HL-60 (cell line): Measurements from ENCODE around the gene GPNMB.

ENCODE experiments used
- GABPA ChIP-seq: IDR thresholded peaks from 2 replicates; pipeline ENCODE4 v1.6.1; 2012; ENCODE audit warnings: low read depth
- POLR2AphosphoS5 ChIP-seq: IDR thresholded peaks from 2 replicates; pipeline ENCODE4 v1.6.1; 2012; ENCODE audit warnings: low read depth
- SPI1 ChIP-seq: IDR thresholded peaks from 2 replicates; pipeline ENCODE4 v1.6.1; 2012; ENCODE audit warnings: low read depth, mild to moderate bottlenecking, borderline replicate concordance
- TF ChIP-seq, protein P1 (sequence below): IDR thresholded peaks from one replicate; pipeline ENCODE4 v1.5.1; 2011; ENCODE audit warnings: low read length, control low read depth, inconsistent platforms; ENCODE audit not compliant: insufficient read depth
- TF ChIP-seq, protein P2 (sequence below): IDR thresholded peaks from 2 replicates; pipeline ENCODE4 v1.6.1; 2012; ENCODE audit warnings: low read depth; ENCODE audit not compliant: insufficient replicate concordance

DNA sequence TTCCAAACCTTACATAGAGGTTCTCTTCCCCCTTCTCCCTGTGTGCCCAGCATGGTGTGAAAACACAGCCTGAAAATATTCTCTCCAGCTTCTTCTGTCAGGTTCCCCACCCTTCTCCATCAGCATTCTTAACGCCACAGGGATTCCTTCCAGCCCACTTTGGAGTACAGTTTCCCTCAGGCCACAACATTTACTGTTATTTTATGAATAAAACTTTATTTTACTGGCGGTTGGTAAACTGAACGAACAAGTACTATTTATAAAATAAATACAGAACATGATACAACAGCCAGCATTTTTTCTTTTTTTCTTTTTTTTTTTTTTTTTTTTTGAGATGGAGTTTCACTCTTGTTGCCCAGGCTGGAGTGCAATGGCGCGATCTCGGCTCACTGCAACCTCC lies 31.6 kb upstream of the GPNMB start:
- TF ChIP-seq GABPA (no peak), POLR2AphosphoS5 (no peak), SPI1 (no peak)
- TF ChIP-seq, protein P1, sequence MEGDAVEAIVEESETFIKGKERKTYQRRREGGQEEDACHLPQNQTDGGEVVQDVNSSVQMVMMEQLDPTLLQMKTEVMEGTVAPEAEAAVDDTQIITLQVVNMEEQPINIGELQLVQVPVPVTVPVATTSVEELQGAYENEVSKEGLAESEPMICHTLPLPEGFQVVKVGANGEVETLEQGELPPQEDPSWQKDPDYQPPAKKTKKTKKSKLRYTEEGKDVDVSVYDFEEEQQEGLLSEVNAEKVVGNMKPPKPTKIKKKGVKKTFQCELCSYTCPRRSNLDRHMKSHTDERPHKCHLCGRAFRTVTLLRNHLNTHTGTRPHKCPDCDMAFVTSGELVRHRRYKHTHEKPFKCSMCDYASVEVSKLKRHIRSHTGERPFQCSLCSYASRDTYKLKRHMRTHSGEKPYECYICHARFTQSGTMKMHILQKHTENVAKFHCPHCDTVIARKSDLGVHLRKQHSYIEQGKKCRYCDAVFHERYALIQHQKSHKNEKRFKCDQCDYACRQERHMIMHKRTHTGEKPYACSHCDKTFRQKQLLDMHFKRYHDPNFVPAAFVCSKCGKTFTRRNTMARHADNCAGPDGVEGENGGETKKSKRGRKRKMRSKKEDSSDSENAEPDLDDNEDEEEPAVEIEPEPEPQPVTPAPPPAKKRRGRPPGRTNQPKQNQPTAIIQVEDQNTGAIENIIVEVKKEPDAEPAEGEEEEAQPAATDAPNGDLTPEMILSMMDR = no peak
- TF ChIP-seq, protein P2, sequence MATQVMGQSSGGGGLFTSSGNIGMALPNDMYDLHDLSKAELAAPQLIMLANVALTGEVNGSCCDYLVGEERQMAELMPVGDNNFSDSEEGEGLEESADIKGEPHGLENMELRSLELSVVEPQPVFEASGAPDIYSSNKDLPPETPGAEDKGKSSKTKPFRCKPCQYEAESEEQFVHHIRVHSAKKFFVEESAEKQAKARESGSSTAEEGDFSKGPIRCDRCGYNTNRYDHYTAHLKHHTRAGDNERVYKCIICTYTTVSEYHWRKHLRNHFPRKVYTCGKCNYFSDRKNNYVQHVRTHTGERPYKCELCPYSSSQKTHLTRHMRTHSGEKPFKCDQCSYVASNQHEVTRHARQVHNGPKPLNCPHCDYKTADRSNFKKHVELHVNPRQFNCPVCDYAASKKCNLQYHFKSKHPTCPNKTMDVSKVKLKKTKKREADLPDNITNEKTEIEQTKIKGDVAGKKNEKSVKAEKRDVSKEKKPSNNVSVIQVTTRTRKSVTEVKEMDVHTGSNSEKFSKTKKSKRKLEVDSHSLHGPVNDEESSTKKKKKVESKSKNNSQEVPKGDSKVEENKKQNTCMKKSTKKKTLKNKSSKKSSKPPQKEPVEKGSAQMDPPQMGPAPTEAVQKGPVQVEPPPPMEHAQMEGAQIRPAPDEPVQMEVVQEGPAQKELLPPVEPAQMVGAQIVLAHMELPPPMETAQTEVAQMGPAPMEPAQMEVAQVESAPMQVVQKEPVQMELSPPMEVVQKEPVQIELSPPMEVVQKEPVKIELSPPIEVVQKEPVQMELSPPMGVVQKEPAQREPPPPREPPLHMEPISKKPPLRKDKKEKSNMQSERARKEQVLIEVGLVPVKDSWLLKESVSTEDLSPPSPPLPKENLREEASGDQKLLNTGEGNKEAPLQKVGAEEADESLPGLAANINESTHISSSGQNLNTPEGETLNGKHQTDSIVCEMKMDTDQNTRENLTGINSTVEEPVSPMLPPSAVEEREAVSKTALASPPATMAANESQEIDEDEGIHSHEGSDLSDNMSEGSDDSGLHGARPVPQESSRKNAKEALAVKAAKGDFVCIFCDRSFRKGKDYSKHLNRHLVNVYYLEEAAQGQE = no peak
